Stimulated activated CD8-positive, alpha-beta memory T cell treated with anti-CD3 and anti-CD28 coated beads, Interleukin-7, amount 100 ng/mL, for 48 hours (primary cell): ENCODE data around the gene PLA2G4D.

Experiments used
- DNase-seq, 2 donors: peaks; one replicate each; pipeline ENCODE4 v3.0.0-alpha.2; 2020; ENCODE audit warnings: low read depth in 1 of 2; ENCODE audit errors: extremely low read depth in 1 of 2

The PLA2G4D gene

DNA sequence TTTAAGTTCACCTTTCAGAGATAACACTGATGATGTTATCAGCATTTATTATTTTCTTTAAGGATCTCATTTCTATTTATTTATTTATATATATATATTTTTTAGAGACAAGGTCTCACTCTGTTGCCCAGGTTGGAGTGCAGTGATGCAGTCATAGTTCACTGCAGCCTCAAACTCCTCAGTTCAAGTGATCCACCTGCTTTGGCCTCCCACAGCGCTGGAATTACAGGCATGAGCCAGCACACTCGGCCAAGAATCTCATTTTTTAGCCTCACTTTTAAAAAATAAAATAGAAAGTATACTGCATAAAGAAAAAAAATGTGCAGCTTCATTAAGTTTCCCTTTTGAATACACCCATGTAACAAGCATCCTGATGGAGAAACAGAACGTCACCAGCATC is 35.6 kb downstream of the PLA2G4D start:
- DNase-seq = no peak

- DNase-seq = no peak
Measured at GRCh38 chr15:42057799-42058646, 36.3 kb downstream of the PLA2G4D start.

- DNase-seq = peak; percentile 20 to 65
Measured at GRCh38 chr15:42056934-42057798, 37.2 kb downstream of the PLA2G4D start.

GRCh38 chr15:42053914-42054313 is 40.4 kb downstream of the PLA2G4D start:
- DNase-seq = no peak

- no peak for DNase-seq
Measured at GRCh38 chr15:42053010-42053409, 41.4 kb downstream of the PLA2G4D start.

DNA sequence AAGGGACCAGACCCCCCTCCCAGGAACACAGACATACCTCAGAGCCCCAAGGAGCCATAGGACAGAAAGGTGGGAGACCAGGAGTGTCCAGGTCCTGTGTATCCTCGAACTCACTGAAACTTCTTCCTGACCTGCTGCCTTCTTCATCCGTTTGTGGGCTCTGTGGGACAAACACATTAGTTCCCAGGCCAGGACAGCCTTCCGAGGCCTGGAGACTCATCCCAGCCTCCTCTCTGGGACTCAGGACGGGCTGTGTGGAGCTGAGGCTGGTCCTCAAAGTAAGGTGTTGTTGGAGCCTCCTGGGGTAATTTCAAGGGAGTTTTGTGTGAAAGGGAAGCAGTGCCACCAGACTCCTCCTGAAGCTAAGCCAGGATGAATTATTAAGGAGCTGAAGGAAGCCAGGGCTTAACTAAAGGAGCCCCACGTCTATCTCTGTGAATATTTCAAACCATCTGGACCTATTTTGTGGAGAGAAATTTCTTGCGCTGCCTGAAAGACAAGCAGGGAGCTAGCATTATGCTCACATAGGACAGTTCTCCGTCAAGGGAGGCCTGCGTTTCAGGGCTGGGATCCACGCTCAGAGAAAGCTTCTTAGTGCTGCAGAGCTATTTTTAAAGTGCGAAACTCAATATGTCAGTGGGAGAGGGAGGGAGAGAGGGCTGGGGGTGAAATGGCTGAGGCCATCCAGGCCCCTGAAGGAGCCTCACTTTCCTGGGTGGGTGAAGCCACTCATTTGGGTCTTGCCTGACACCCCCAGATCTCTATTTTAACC is 43.7 kb downstream of the PLA2G4D start:
- DNase-seq = no peak

DNA sequence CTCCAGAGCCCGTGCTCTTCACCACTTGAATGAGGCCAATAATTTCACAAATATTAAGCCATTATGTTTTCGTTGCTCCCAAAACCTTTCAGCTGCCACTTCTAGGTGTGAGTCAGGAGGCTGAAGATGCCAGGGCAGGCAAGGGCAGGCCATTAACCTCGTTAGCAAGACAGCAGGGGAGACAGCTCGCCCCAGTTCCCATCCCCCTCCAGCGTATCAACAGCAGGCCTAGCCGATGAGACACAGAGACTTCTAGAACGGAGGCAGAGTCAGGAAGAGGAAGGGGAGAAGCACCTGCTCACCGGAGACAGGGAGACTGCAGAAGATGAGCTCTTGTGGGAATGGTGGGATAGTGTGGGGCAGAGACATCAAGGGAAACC is 45.6 kb downstream of the PLA2G4D start:
- no peak for DNase-seq

- DNase-seq = no peak
Measured at GRCh38 chr15:42048080-42048820, 46.1 kb downstream of the PLA2G4D start.

GRCh38 chr15:42046597-42046996 is 47.8 kb downstream of the PLA2G4D start:
- no peak for DNase-seq

- DNase-seq = no peak
Measured at GRCh38 chr15:42045211-42045615, 49.1 kb downstream of the PLA2G4D start.

GRCh38 chr15:42042602-42043400 is 51.6 kb downstream of the PLA2G4D start:
- DNase-seq = no peak

DNA sequence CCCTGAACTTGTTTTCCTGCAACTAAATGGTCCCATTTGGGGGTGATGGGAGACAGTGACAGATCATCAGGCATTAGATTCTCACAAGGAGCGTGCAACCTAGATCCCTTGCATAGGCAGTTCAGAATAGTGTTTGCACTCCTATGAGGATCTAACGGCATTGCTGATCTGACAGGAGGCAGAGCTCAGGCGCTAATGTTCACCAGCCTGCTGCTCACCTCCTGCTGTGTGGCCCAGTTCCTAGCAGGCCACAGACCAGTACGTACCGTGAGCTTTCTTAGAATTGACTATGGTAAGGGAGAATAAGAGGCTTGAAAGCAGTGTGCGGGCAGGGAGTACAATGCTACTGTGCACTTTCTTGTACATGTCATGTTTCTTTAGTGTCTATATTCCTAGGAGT is 56.0 kb downstream of the PLA2G4D start:
- no peak for DNase-seq

DNA sequence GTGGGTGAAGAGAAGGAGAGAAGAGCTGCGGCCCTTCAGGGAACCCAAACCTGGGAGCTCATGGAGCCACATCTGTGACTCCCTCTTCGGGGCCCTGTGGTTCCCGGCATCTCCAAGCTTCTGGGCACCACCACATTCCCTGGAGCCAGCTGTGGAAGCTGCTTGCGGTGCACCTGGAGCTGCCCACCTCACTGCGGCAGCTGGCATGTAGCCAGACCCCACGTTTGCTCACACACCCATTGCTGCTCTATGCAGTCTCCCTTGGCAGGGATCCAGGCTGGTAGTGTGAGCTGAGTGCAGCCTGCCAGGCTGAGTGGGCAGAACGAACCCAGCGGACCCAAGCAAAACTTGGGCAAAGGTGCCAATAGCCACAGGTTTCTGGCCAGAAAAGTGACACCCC is 56.7 kb downstream of the PLA2G4D start:
- DNase-seq = no peak

DNA sequence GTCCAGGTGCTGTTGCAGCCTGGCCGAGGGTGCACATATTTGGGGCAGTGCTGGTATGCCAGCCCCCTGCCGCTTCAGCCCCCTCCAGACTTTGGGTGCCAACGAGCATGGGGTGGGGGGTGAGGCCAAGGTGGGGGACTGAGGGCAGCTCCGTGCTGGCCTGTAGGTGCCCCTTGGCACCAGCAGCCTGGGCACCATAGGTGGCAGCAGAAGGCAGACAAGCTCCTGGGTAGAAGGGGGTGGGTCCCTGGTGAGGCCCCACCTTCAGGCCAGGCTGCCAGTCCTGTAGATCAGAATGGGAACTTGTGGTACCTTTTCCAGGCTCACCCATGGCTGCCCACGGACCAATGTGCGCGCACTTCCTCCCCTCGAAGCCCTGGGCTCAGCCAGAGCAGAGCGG is 57.4 kb downstream of the PLA2G4D start:
- DNase-seq = no peak

DNA sequence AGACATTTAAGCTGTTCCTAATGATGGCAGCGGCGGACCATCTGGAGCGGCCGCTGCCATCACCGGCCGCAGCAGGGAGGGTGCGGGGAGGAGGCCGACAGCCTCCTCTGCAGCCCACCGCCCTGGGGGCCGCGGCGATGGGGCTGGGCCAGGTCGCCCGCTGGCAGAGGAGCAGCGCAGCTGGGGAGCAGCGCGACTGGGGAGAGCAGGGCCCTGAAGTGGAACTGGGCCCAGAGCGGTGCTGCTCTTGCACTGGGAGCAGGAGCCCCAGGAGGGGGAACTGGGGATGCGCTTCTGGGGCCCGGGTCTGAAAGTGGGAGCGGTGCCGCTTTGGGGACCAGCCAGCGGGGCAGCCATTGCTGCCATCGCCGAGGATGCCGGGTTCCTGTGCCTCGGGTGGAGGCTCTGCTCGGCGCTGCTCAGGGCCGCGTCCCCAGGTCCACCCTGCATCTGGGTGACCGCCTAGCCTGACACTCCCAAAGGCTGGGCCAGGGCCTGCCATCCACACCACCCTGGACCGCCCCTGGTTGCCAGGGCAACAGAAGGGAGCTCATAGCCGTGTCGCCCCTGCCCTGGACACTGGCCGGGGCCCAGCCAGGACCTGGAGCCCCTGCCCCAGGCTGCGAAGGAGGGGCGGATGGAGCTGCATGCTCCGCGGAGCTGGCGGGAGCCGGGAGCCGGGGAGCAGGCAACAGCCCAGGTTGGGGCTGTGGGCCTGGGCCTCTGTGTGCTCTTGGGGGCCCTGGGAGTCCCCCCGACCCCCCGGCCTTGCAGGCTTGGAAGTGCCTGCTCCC is 58.1 kb downstream of the PLA2G4D start:
- no peak for DNase-seq

DNA sequence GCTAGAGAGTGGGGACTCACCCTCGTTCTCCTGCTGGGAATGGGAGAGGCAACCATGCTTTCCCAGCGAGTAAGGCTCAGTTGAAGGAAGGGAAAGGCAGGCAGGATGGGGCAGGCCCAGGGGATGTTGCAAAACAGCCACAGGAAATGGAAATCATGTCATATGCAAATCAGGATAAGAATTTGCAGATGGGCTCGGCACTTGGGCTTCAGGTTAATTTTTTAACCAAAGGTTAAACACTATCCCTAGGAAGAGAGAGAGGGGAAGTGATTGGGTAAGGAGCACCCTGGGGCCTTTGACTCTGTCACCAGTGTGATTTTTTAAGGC is 59.0 kb downstream of the PLA2G4D start:
- no peak for DNase-seq

DNA sequence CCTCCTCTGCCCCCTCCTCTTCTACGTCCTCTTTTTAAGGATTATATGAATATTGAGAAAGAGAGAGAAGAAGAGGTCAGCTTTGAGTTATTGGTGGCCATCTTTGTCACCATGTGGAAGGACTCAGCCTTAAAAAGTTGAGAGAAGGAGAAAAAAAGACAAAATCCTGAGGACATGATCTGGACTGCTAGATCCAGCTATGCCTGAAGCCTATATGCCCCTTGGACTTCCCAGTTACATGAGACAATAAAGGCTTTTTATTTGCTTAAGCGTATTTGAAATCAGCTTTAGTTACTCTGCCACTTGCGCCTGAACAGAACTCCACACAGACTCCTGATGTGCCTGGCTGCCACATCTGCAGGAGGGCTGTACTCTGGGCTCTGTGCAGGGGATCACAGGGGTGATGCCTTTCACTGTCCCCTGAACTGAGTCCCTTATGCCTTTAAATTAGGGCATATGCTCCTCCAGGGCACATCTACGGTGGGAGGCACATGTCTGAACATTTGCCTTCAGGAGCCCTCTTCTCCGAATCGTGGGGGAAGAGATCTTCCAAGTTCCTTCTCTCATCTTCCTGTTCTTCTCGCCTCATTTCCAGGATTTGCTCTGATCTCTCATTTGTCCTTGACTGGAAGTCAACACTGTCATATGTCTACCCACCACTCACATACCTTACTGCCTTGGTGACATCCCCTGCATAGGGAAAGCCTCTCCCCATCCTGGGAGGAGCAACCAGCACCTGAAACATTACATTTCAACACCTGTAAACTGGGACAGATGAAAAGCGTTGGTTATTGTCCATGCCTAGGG is 59.5 kb downstream of the PLA2G4D start:
- DNase-seq = no peak

GRCh38 chr15:42033214-42033873 is 61.0 kb downstream of the PLA2G4D start:
- DNase-seq = no peak
